ENCODE results near the gene MRGPRE.

MRGPRE gene

DNA sequence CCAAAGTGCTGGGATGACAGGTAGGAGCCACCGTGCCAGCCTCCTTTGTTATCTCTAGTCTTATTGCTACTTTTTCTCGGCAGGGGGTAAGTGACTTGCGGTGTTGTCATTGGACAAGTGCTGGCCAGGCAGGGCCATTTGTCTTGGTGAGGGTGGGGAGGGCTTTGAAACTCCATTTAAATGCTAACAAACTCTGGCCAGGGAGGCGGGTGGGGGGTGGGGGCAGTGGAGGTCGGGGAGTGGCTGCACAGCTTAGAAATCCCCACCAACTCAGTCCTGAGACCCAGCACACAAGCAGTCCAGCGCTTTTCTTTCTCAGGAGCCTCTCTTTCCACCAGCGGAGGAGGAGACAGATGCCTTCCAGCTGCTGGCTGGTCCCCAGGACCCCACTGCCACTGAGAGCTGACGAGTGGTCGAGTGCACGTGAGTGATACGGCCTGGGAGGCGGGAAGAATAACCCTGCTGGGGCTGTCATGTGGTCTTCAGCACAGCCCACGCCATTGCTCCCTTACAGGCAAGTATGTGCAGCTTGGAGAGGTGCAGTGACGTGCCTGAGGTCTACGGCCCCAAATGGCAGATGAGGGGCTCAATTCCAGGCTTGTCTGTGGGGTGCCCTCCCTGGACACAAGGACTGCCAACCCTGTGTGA lies 42.9 kb downstream of the MRGPRE start:
- TF ChIP-seq, protein P1, sequence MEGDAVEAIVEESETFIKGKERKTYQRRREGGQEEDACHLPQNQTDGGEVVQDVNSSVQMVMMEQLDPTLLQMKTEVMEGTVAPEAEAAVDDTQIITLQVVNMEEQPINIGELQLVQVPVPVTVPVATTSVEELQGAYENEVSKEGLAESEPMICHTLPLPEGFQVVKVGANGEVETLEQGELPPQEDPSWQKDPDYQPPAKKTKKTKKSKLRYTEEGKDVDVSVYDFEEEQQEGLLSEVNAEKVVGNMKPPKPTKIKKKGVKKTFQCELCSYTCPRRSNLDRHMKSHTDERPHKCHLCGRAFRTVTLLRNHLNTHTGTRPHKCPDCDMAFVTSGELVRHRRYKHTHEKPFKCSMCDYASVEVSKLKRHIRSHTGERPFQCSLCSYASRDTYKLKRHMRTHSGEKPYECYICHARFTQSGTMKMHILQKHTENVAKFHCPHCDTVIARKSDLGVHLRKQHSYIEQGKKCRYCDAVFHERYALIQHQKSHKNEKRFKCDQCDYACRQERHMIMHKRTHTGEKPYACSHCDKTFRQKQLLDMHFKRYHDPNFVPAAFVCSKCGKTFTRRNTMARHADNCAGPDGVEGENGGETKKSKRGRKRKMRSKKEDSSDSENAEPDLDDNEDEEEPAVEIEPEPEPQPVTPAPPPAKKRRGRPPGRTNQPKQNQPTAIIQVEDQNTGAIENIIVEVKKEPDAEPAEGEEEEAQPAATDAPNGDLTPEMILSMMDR (IDR thresholded peaks at IDR 0.05; ENCODE audit: extremely low read depth, missing control alignments) = no peak
- no peak for DNase-seq (ENCODE audit: low spot score)

DNA sequence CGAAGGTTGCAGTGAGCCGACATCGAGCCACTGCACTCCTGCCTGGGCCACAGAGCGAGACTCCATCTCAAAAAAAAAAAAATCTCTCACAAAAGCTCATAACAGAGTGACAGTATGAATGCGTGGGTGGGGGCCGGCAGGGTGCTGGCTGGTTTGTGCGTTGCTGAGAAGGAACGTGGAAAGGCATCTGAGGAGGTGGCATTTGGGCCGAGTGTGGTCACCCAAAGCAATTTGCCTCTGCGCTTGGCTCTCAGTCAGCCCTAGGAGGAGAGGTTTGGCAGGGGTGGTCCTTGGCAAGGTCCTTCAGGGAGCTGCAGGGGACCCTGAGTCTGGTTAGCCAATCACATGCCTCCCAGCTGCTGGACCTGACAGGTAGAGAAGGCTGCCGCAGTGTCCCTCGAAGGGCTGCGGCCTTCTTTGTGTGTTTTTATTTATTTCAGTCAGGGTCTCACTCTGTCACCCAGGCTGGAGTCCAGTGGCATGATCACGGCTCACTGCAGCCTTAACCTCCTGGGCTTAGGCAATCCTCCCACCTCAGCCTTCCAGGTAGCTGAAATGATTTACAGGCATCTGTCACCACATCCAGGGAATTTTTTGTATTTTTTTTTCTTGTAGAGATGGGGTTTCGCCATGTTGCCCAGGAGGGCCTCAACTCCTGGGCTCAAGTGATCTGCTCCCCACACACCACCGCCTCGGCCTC lies 43.6 kb downstream of the MRGPRE start:
- no peak for DNase-seq (ENCODE audit: low spot score)

DNA sequence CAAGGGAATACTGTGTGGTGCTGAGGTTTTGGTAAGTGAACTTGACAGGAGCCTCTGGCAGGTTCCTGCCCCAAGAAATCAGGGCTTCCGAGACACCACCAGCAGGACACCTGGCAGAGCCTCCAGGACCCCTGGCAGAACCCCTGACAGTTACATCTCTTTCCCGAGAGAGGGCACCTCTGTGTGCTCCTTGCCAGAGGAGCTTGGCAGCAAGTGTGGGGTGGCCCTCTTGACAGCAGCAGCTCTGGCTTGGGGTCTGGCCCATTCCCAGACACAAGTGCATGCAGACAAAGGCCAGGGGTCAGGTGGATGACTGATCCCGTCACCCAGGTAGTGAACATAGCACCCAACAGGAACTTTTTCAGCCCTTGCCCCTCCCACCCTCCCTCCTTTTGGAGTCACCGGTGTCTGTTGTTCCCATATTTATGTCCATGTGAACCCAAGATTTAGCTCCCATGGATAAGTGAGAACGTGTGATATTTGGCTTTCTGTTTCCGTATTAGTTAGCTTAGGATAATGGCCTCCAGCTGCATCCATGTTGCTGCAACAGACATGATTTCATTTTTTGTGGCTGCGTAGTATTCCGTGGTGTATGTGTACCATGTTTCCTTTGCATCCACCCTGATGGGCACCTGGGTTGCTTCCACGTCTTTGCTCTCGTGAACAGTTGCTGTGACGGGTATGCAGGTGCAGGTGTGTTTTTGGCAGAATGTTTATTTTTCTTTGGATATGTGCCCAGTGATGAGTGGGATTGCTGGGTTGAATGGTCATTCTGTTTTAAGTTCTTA lies 45.9 kb downstream of the MRGPRE start:
- no peak for DNase-seq (ENCODE audit: low spot score)
- TF ChIP-seq, protein P1 (IDR thresholded peaks at IDR 0.05; ENCODE audit: extremely low read depth, missing control alignments) = no peak

More for the DNA sequence above, 43.6 kb downstream of the MRGPRE start:
- TF ChIP-seq, protein P1 (IDR thresholded peaks at IDR 0.05; ENCODE audit: extremely low read depth, missing control alignments) = no peak

DNA sequence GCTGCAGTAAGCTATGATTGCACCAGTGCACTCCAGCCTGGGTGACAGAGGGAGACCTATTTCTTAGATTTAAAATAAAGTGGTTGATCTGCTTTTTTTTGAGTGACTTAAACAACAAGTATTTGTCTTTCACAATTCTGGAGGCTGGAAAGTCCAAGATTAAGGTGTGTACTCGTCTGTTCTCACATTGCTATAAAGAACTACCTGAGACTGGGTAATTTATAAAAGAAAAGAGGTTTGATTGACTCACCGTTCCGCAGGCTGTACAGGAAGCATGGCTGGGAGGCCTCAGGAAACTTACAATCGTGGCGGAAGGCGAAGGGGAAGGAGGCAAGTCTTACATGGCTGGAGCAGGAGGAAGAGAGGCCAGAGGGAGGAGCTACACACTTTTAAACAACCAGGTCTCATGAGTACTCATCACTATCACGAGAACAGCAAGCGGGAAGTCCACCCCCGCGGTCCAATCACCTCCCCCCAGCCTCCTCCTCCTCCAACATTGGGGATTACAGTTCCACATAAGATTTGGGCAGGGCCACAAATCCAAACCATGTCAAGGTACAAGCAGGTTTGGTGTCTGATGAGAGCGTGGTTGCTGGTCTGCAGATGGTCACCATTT lies 47.4 kb downstream of the MRGPRE start:
- TF ChIP-seq, protein P1 (IDR thresholded peaks at IDR 0.05; ENCODE audit: extremely low read depth, missing control alignments) = no peak
- no peak for DNase-seq (ENCODE audit: low spot score)

DNA sequence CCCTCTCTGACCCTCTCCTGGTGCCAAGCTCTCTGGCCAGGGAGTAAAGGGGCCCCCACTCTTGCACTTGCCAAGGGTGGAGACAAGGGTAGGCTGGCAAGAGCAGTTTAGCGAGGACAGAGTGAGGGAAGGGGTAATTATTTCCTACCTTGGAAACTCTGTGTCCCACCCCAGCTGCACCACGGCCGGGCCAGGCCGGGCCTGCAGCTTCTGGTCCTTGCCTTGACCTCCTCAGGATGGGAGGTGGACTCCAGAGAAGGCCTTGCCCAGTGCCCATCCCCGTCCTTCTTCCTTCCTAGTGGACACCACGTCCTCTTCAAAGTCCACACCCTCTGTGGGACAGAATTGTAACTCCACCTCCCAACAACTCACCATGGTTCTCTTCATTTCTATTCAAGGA lies 48.7 kb downstream of the MRGPRE start:
- TF ChIP-seq, protein P1 (IDR thresholded peaks at IDR 0.05; ENCODE audit: extremely low read depth, missing control alignments) = no peak
- no peak for DNase-seq (ENCODE audit: low spot score)

DNA sequence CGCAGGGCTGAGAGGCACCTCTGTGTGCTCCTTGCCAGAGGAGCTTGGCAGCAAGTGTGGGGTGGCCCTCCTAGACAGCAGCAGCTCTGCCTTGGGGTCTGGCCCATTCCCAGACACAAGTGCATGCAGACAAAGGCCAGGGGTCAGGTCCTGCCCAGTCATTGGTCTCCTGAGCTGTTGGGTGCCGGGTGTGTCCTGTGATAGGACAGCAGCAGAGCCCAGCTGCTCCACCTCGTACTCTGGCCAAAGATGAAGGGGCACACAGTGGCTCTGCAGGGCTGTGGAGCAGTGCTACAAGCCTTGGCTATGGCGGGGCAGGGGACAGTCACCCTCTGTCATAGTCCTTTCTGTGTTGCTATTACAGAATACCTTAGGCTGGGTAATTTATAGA lies 49.8 kb downstream of the MRGPRE start:
- DNase-seq (ENCODE audit: low spot score) = no peak
- TF ChIP-seq, protein P1 (IDR thresholded peaks at IDR 0.05; ENCODE audit: extremely low read depth, missing control alignments) = no peak

Data from GM20000 (cell line).